Pons (tissue), 1 donor: Measurements from ENCODE around the gene ZNF883.

Experiments used
- DNase-seq: peaks from one replicate; pipeline ENCODE4 v3.0.0-alpha.2; 2016; ENCODE audit warnings: low spot score

ZNF883 gene

GRCh38 chr9:112917987-112918362 is 94.0 kb downstream of the ZNF883 start:
- DNase-seq: no peak

DNA sequence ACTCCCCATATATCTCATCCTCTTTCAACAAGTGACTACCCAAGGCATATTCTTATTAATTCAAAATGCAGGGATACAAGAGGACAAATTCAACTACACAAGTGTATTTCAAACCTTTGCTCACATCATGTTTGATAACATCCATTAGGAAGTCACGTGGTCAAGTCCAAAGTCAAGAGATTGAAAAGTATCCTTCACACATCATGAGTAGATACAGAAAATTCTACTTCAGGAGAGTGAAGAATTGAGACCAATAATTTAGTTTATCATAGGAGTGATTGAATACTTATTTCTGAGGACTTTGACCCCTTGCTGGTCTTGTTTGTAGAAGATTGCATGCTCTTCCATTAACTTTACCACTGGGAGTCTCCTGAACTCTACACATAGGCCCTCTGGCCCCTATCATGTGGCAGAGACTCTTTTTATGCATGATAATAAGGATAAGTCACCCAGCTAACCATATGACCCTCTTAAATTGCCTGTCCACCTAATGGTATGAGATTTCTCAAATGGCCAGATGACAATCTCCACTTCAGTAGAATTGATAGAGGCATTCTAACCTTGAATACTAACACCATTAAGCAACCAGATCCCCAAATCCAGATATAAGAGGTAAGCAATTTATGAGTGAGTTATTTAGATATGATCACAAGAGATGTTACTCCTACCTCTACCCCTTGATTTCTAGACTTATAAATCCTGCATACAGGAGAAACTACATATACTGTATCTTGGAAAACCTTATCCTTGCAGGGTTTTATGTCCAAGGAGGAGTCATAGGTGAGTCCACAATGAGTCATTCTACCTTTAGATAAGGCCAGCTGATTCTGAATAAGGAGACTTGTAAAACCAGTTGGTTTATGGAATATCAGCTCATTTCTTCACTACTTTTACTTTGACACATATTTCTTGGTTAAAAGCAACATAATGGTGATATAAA is 94.7 kb downstream of the ZNF883 start:
- no peak for DNase-seq

GRCh38 chr9:112914524-112914923 is 97.5 kb downstream of the ZNF883 start:
- no peak for DNase-seq

DNA sequence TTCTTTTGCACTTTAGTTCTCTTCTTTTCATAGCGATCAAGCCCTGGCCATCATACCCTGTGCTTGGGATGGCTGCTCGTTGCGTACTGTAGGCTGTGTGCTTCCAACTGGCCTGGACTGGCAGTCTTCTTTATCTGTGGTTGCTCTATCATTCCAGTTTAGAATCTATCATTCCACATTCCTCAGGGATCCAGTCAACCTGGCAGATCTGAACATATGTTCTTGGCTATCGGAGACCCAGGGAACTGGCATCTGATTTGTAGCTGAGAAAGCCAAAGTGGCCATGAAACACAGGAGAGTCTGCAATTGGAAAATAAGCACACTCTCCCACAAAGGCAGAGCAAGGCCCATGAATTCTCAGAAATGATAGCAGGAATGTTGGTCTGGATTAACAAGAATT is 98.7 kb downstream of the ZNF883 start:
- no peak for DNase-seq

DNA sequence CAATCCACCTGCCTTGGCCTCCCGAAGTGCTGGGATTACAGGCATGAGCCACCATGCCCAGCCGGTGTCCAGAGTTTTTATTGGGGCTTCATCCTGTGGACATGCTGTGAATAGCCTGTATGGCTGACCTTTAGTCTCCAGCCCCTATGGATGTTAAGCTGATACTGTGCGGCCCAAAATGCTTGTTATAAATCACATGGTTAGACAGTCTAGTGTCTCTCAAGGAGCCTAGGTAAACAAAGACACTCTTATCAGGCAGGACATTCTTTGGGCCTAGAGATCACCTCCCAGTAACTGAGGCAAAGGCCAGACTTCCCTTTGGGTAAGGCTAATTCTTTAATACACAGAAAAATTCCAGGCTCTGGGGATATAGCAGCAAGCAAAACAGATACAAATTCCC is 99.4 kb downstream of the ZNF883 start:
- no peak for DNase-seq

- no peak for DNase-seq
These were observed 100.3 kb downstream of the ZNF883 start for GRCh38 chr9:112911736-112912135.
